Measurements from ENCODE around the gene DNAAF8.

DNA sequence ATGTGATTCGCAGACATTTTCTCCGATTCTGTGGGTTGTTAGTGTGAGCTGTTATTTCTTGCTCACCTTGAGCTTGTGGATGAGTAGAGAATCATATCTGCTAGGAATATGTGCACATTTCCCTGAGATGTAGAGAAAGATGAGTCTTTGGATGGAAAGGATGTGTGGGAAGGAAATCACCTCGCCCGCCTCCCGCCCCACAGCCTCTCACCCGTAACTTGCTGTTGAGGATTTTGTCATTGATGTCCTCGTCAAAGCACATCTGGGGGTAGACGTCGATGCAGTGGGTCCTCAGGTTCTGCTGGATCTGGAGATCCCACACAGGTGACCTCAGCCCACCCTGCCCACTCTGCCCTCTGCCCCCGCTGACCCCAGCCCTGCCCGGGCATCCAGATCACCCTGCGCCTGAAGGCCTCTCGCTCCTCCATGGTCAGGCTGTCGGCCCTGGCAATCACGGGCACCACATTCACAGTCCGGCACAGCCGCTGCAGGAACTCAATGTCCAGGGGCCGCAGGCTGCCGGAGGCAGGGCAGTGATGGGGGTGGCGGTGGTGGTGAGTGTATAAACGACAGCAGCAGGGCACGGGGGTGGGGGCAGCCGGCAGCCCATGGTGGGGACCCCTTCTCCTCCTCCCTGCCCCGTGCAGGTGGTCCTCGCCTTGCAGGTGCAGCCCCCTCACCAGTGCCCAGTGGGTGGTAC lies 49.1 kb downstream of the DNAAF8 start:
- TF ChIP-seq CTCF (IDR thresholded peaks at IDR 0.05) (no peak), POLR2A (IDR thresholded peaks at IDR 0.05) (no peak)
